Activated naive CD4-positive, alpha-beta T cell treated with Interleukin-2 at 50 U/mL for 16 hours (primary cell): ENCODE data around the gene PTP4A1.

Source experiments
- DNase-seq: peaks from one replicate; pipeline ENCODE4 v3.0.0-alpha.2; 2020

PTP4A1 gene

DNA sequence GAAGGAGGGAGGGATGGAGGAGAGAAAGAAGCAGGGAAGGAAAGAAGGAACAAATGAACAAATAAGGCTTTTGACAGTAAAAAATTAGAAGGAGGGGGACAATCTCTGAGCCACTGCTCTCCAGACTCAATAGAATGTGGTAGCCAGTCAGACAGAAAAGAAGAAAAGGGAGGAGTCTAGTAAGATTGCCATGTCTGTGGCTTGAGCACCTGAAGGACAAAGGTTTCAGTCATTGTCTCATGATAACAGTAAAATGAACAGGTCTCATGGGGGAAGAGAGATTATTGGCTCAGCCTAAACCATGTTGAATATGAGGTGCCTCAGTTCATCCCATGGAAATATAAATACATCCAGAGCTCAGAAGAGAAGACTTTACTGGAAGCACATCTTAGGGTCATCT lies 14.0 kb upstream of the PTP4A1 start:
- DNase-seq, result no peak

GRCh38 chr6:63560801-63561287 lies 11.4 kb upstream of the PTP4A1 start:
- no peak for DNase-seq

DNA sequence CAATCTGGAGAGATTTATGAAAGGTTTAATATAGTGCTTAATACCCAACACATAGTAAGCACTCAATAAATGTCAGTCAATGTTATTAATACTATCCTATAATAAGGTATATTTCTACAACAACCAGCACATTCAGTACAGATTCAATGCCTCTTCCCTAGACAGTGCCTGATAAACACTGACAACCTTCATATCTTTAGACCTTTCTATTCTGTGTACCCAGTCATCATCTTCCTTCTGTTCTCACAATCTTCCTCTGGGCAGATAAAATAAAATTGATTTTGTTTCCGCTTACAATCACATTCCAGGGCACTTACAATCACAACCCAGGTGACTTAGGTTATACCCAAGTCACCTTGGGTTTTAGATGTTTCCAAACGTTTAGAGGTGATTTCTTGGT lies 11.0 kb upstream of the PTP4A1 start:
- DNase-seq, result no peak

- DNase-seq, result no peak
Measured at GRCh38 chr6:63563235-63563634, 9.0 kb upstream of the PTP4A1 start.

DNA sequence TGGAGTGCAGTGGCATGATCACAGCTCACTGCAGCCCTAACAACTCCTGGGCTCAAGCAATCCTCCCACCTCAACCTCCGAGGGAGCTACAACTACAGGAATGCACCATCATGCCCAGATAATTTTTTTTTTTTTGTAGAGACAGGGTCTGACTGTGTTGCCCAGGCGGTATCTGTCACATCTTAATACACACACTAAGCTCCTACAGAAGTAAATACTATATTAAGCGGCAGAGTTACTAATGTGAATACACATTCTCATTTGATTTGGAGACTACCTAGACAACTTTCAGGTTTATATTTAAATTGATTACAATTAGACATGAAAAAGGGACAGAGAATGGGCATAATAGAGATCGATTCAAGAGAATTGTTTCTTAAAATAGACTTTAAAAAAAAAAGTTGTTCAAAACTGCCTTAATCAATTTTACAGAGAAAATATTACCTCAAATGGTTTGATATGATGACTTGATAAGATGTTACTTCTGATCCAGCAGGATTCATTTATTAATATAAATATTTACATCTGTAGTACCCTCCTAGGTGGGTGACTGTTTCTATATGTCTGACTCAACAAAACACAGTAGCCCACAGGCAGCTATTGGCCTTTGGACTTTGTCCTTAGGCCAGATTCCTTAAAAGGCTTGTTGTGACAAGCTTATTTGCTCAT lies 7.1 kb upstream of the PTP4A1 start:
- no peak for DNase-seq

DNA sequence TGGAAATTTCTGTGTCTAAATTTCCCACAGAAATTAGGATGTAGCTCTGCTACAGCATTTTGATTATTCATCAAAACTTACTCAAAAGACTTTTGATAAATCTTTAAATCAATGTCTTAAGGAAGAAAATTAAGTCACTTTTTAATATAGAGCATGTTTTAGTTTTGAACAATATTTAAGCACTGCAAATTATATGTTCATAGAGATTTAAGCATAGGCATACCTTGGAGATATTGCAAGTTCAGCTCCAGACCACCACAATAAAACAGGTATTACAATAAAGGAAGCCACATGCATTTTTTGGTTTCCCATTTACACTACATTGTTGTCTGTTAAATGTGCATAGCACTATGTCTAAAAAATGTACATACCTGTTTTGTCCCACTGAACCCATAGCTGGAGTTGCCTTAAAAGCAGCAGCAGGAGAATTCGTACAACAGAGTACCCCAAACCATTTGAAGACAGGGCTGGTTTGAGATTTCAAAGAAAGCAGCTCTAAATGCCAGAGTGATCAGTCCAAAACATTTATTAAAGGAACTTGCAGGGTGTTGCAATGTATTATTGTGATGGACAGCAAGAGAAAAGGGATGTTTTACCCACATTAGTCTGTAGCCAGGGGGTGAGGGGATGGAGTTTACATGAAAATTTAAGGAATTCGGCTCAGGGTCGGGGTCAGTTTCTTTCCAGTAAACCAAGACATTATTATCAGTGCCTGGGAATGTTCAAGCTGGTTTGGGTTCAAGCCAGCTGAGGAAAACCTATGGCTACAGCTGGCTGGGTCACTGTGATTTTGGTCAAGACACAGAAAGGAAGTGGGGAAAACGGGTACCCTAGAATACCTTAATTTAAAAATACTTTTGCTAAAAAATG lies 6.3 kb upstream of the PTP4A1 start:
- no peak for DNase-seq

GRCh38 chr6:63567966-63568365 lies 4.3 kb upstream of the PTP4A1 start:
- no peak for DNase-seq

DNA sequence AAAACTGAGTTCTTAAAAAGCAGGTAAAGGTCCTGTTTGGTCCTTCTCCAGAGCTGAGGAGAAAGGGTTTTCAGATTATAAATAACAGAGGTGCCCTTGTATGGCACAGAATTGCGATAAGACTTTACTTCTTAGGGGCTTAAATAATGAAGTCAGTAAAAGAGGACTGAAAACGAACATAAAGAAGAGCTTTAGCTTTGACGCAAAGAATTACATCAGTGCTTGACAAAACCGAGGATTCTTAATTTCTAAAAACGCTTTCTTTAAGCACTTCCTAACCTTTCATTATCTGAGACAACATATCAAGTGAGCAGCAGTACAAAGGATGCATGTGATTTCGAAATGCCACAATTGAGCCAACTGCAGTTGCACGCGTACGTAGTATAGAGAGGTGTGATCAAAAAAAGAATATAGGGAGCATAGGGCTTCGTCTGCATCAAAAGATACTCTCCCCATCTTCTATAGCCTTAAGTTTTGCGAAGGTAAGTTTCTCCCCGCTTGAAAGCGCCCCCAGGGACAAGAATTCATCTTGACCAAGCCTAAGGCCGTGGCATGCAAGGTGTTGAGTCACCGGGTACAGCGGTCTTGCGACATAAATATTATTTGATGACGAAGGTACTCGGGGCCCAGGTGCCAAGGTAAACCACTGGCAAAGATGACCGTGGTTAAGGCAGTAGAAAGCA lies 778 bp upstream of the PTP4A1 start:
- DNase-seq, result peak; percentile 47

- no peak for DNase-seq
Measured at GRCh38 chr6:63572747-63573075, 431 bp downstream of the PTP4A1 start.

DNA sequence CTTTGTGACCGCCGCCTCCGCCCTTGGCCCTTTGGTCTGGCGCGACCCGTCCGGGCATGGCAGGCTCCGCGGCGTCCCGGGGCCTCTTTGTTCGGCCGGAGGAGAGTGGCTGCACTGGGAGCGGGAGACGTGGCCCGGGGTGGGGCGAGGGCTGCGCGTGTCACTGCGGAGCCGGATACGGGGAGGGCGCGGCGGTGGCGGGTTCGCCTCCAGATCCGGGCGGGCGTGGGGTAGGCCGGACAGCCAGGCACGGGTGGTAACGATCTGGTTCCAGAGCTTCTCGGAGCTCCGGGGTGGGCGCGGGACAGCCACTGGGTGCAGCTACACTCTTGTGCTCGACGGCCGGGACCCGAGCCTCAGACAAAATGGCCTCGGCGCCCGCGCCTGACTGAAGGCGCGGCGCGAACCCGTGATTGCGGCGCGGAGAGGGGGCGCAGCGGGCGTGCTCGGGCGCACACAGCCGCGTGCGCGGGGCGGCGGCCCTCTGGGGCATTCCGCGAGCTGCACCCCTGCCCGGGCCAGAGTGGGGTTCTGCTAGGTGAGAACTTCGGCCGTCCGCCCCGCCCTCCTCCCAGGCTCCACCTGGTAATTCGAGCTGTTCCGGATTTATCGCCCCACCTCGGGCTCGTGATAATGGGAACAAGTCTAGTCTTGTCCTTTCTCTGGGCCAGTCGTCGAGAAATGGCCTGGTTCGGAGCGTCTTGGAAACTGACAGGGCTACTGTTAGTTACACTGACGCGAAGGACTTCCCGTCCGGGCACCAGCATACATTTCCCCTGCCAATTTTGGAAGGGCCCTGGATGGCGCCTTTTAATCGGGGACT lies 1.0 kb downstream of the PTP4A1 start:
- DNase-seq, result peak; percentile 68

DNA sequence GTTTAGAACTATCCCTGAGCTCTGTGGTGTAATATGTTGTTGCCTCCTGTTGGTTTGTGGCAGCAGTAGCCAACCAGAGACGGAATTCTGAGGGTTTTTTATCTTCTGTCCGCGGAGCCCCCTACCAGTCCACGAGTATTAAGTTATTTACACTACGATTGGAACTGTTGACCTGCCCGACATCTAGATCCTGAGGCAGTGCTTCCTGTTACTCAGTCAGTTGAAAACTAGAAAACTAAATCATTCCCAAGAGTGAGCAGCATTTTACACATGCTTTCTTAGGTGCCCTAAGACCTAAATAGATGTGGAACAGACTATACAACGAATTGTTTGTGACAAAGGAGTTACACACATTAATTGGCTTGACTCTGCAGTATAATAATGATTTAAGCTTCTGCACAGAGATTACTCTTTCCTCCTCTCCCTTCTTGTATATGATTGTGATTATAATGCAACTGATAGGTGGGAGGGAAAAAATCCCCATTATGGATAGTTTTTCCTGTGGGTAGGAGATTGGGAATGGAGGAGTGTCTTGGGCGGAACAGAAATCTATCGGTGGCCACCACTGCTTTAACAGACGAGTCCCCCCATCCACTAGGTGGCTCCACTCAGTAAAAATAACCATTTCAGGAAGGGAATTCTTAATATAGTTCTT lies 1.7 kb downstream of the PTP4A1 start:
- DNase-seq, result peak; percentile 48

DNA sequence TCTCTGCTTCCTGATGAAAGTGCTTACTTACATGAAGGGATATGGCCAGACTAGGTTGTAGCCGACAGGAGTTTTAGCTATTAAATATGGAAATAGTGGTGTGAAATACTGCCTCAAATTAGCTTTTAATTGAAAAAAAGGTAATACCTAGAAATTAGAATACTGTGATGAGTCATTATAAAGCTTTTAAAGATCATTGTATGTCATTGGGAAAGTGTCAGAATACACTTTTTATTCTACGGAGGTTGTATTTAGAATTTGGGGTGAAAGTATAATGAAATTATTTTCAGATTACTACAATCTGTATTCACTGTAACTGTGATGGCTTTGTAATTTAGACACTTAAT lies 2.2 kb downstream of the PTP4A1 start:
- no peak for DNase-seq

- DNase-seq, result no peak
Measured at GRCh38 chr6:63576147-63576772, 4.0 kb downstream of the PTP4A1 start.

DNA sequence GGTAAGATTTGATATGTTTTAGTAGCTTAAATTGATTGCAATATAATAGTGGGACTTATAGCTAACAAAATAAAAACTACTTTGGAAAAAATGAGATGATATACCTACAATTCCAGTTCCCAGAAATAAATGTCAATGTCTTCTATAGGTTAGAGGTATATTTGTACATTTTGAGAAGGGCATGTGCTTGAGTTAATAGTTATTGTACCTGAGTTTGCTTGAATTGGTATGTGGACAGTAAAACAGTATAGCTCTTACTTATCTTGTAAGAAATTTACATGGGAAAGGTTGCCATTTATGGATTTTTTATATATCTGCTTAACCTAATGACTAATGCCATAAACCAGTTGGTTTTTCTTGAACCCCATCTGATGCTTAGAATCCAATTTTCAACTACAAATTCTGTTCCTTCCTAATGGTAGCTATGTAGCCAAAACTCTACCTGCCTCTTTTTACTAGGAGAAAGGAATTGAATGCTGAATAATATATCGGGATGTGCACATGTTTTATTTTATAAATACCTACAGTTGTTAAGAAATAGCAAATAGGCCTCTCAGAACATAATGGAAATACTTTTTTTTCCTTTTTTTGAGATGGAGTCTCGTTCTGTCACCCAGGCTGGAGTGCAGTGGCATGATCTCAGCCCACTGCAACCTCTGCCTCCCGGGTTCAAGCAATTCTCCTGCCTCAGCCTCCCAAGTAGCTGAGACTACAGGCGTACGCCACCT lies 4.9 kb downstream of the PTP4A1 start:
- no peak for DNase-seq

DNA sequence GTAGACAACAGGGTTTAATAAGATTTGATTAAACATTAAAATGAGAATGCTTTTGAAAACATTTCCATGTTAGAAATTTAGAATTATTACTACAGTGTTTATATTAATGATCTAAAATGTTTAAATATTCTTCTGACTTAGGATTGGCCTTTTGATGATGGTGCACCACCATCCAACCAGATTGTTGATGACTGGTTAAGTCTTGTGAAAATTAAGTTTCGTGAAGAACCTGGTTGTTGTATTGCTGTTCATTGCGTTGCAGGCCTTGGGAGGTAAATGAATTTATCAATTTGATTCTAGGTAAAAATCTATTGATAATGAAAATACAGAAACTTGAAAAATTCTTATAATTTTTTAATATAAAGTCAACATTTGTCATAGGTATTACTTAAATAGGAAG lies 6.5 kb downstream of the PTP4A1 start:
- DNase-seq, result no peak

- no peak for DNase-seq
Measured at GRCh38 chr6:63579937-63580703, 7.8 kb downstream of the PTP4A1 start.

GRCh38 chr6:63580704-63580961 lies 8.4 kb downstream of the PTP4A1 start:
- no peak for DNase-seq

DNA sequence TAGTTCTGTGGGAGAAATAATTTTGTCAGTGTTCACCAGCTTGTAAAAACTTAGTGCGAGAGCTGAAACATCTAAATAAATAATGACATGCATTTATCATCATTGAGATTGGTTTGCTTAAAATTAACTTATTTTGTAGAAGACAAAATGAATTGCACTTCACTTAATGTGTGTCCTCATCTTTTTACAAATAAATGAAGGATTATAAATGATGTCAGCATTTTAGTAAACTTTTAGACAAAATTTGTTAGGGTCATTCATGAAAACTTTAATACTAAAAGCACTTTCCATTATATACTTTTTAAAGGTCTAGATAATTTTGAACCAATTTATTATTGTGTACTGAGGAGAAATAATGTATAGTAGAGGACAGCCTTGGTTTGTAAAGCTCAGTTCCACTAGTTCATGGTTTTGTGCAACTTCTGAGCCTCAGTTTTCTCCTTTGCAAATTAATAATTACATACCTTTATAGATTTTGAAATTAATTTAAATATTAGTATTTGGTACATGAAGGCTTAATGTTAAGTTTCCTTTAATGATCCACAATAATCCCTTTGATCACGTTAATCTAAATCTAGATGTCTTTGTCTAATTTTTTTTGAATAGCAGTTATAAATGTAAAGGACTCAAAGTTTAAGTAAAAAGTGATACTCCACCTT lies 9.2 kb downstream of the PTP4A1 start:
- no peak for DNase-seq

DNA sequence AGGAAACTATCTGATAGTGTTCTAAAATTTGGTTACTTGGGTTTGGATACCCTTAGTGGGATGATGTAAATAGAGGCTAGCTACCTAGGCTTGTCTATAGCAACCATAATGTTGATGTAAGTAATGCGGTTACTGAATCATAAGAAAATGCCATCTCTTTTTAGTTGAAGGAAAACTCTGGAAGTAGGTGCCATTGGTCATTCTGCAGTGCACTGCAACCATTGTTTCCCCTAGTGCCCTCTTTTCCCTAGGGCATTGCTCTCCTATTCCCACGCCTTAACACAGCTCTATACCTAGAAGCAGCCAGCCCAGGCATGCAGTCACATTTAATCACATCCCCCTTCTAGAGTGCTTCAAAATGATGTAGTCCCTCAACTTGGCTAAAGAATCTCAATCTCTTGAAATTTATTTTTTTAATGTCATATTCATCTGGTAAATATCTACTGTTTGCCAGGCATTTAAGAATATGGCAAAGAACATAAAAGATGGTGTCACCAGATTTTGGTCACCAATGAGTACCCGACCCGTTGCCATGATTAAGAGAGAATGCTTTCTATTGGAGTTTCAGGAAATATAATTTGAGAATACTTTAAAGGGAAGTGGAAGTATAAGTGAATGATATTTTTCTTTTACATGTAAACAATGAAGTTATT lies 10.4 kb downstream of the PTP4A1 start:
- no peak for DNase-seq

DNA sequence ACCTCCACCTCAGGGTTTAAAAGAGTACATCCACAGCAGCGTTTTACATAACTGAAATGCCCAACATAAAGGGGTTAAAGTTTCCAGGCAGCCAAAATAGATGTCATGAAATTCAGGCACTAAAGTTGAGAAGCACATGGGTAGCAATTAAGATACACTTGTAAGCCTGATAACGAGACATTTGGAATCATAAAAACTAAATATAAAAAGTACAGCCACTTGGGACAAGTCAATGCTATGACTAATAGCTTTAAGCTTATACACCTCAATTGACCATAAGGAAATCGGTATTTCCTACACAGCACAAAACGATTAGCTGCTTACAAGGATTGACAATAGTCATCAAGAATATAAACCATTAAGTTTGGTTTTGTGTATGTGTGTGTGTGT lies 11.8 kb downstream of the PTP4A1 start:
- DNase-seq, result no peak
